Measurements from ENCODE around the gene LIPA. TPM values are rescaled to one million over a fixed set of nuclear protein-coding genes. Genes with fewer than 3 reads are reported as not detected.

Gene LIPA
- total and polyA plus RNA-seq, 2 of the 4 experiments (the other 2 are of a cell fraction), result 23.1 to 31.9 TPM

GRCh38 chr10:89228962-89229361, 22.6 kb downstream of the LIPA start:
- Histone ChIP-seq H2BK20ac (ENCODE audit: low read depth, low read length) (no peak overlapping the region), H3K4me2 (ENCODE audit: low read depth, low read length) (no peak overlapping the region), H3K18ac (ENCODE audit: low read depth, low read length) (no peak overlapping the region), H3K4me3 (ENCODE audit: insufficient read depth, low read depth, low read length) (no peak overlapping the region), H2AFZ (replicated peaks; ENCODE audit: low read length, poor library complexity) (no peak overlapping the region), H3K4me1 (ENCODE audit: control insufficient read depth, insufficient read depth, low read length) (no peaks in the 10 kb centered on the region), H3K36me3 (ENCODE audit: control insufficient read depth, insufficient read depth, low read length) (no peaks in the 10 kb centered on the region), H3K27ac (ENCODE audit: insufficient read depth, low read length) (no peak overlapping the region), H2AK9ac (replicated peaks; ENCODE audit: low read depth, low read length, poor library complexity) (no peak overlapping the region), H3K9me1 (ENCODE audit: insufficient read depth, low read length) (no peaks in the 10 kb centered on the region), H2AK5ac (ENCODE audit: low read depth, low read length) (no peak overlapping the region), H4K20me1 (ENCODE audit: insufficient read depth, low read length) (no peaks in the 10 kb centered on the region), H4K5ac (ENCODE audit: low read depth, low read length) (no peak overlapping the region), H3K4ac (ENCODE audit: low read depth, low read length) (no peak overlapping the region), H3K56ac (ENCODE audit: extremely low read depth, insufficient read depth, low read length) (no peak overlapping the region), H3K9me3 (ENCODE audit: control insufficient read depth, insufficient read depth, low read length) (no peaks in the 10 kb centered on the region), H3K79me1 (ENCODE audit: low read depth in 1 of 2, low read length in 2 of 2) (no peaks in the 10 kb centered on the region), H3K23ac (ENCODE audit: low read depth, low read length) (no peak overlapping the region), H4K91ac (ENCODE audit: insufficient read depth, low read depth, low read length) (no peak overlapping the region), H4K8ac (ENCODE audit: low read depth in 2 of 2, low read length in 2 of 2) (no peak overlapping the region), H2BK120ac (ENCODE audit: low read depth, low read length) (no peak overlapping the region), H2BK15ac (ENCODE audit: low read depth, low read length) (no peak overlapping the region), H3K9ac (ENCODE audit: low read depth, low read length) (no peak overlapping the region), H2BK5ac (ENCODE audit: low read depth, low read length, poor library complexity, severe bottlenecking) (no peak overlapping the region), H3K27me3 (ENCODE audit: control insufficient read depth, insufficient read depth, low read length) (no peaks in the 10 kb centered on the region), H3K14ac (replicated peaks; ENCODE audit: low read depth, low read length) (no peak overlapping the region)
- BruUV-seq (replicated peaks), result no TSS peak
- TF ChIP-seq POLR2A (IDR thresholded peaks at IDR 0.05; ENCODE audit: low read depth, low read length) (no peak), ELK1 (IDR thresholded peaks at IDR 0.05; ENCODE audit: borderline replicate concordance, low read depth, low read length) (no peak), RCOR1 (IDR thresholded peaks at IDR 0.05; ENCODE audit: insufficient replicate concordance, low read length) (no peak), USF2 (IDR thresholded peaks at IDR 0.05; ENCODE audit: low read depth, low read length) (no peak), MAFK (IDR thresholded peaks at IDR 0.05; ENCODE audit: low read depth, low read length) (no peak), MAZ (IDR thresholded peaks at IDR 0.05; ENCODE audit: borderline replicate concordance, low read depth, low read length) (no peak), FOS (IDR thresholded peaks at IDR 0.05; ENCODE audit: low read depth, low read length) (no peak), RAD21 (IDR thresholded peaks at IDR 0.05; ENCODE audit: low read length) (no peak), SMC3 (IDR thresholded peaks at IDR 0.05; ENCODE audit: low read depth, low read length) (no peak), NFE2L2 (IDR thresholded peaks at IDR 0.05; ENCODE audit: low read depth, low read length) (no peak), CTCF (conservative IDR thresholded peaks at IDR 0.05; ENCODE audit: low read depth, low read length) (no peak), RFX5 (IDR thresholded peaks at IDR 0.05; ENCODE audit: low read depth, low read length) (no peak), CEBPB (IDR thresholded peaks at IDR 0.05; ENCODE audit: low read depth, low read length) (no peak), CHD1 (IDR thresholded peaks at IDR 0.05; ENCODE audit: low read depth, low read length) (no peak), MXI1 (IDR thresholded peaks at IDR 0.05; ENCODE audit: borderline replicate concordance, low read depth, low read length) (no peak)
- ChIA-PET CTCF (no interaction called here), POLR2A (ENCODE audit: unreplicated experiment) (no interaction called here)
- dilution Hi-C loops (cut with HindIII; ENCODE audit: low sequenced_read_pairs, unreplicated experiment), result no loop called here
- DNase-seq, result no peak
- in situ Hi-C loops (cut with MboI; ENCODE audit: low sequenced_read_pairs), result loop anchor here (10.0 kb wide), 1 partner anchor 394 kb away; no protein-coding TSS in a partner anchor
- intact Hi-C loops (cut with micrococcal nuclease), result no loop called here
- no peak for ATAC-seq (ENCODE audit: low read depth)

Measured in IMR-90 (cell line).